Panc1 (cell line): Measurements from ENCODE around the gene ATP6V1G3. TPM values are rescaled to one million over a fixed set of nuclear protein-coding genes. Genes with fewer than 3 reads are reported as not detected.

Experiments
- ATAC-seq: fragments of 200-7000 bp; cut with Tn5 transposase; 2 replicates; pipeline ENCODE4 v1.9.1; 2020; ENCODE audit warnings: mild to moderate bottlenecking, moderate library complexity
- Bru-seq: library from RNA; stranded (reverse); fragments of 400-500 nt; gene quantifications from one replicate; lab custom pipeline; 2021; lab: Mats Ljungman, UMichigan
- BruChase-seq, 2 experiments: library from RNA; stranded (reverse); fragments of 400-500 nt; gene quantifications; one replicate each; lab custom pipeline; 2021; lab: Mats Ljungman, UMichigan
- BruUV-seq: library from RNA; stranded (reverse); fragments of 400-500 nt; replicated peaks from 2 replicates; lab custom pipeline; 2021; lab: Mats Ljungman, UMichigan
- CTCF ChIA-PET: fragments of 300-600 bp; sonication (Branson Sonifier 250); formaldehyde crosslinking; loops from one replicate; lab custom pipeline; 2022; ENCODE audit warnings: antibody characterized with exemption; lab: Charles Lee
- POLR2A ChIA-PET: fragments of 300-600 bp; sonication (Branson Sonifier 250); formaldehyde crosslinking; loops from one replicate; lab custom pipeline; 2022; ENCODE audit warnings: antibody characterized with exemption; lab: Charles Lee
- DNase-seq: peaks from one replicate; pipeline ENCODE4 v3.0.0-alpha.2; 2010; ENCODE audit warnings: low read depth, low spot score
- H3K27ac ChIP-seq: 2 replicates; pipeline ENCODE4 v1.5.1; 2011; ENCODE audit warnings: mild to moderate bottlenecking, low read length, inconsistent platforms
- H3K27me3 ChIP-seq: fragments of 200-500 bp; sonication (Bioruptor generic); 2 replicates; pipeline ENCODE4 v1.6.0; 2014; ENCODE audit warnings: low read length, inconsistent platforms; ENCODE audit not compliant: control insufficient read depth, insufficient read depth
- H3K36me3 ChIP-seq: fragments of 200-500 bp; sonication (Bioruptor generic); 2 replicates; pipeline ENCODE4 v1.5.1; 2014; ENCODE audit warnings: inconsistent platforms, mild to moderate bottlenecking, low read length, moderate library complexity; ENCODE audit not compliant: control insufficient read depth, insufficient read depth
- H3K4me1 ChIP-seq: 2 replicates; pipeline ENCODE4 v1.5.1; 2011; ENCODE audit warnings: inconsistent platforms, mild to moderate bottlenecking, low read length, moderate library complexity; ENCODE audit not compliant: control insufficient read depth, insufficient read depth
- H3K4me3 ChIP-seq, 2 experiments: 2 replicates each; pipeline ENCODE4 v1.5.1; 2011 to 2012; ENCODE audit warnings: low read depth in 2 of 2, low read length in 2 of 2, mild to moderate bottlenecking in 2 of 2, inconsistent platforms in 1 of 2, moderate library complexity in 1 of 2
- H3K9me3 ChIP-seq: fragments of 200-500 bp; sonication (Bioruptor generic); 2 replicates; pipeline ENCODE4 v1.5.1; 2014; ENCODE audit warnings: low read depth, mild to moderate bottlenecking, inconsistent platforms, low read length, moderate library complexity; ENCODE audit not compliant: control insufficient read depth, insufficient read depth
- CTCF ChIP-seq: fragments of 450-650 bp; IDR thresholded peaks from 2 replicates; pipeline ENCODE4 v1.5.1; 2017; ENCODE audit warnings: mild to moderate bottlenecking
- POLR2AphosphoS5 ChIP-seq: IDR thresholded peaks from 2 replicates; pipeline ENCODE4 v1.6.1; 2012; ENCODE audit warnings: mild to moderate bottlenecking, low read depth, low read length, moderate library complexity
- REST ChIP-seq, 2 experiments: IDR thresholded peaks; 2 replicates each; pipeline ENCODE4 v1.6.1; 2011 to 2012; ENCODE audit warnings: low read depth in 2 of 2, control low read depth in 1 of 2, low read length in 1 of 2, mild to moderate bottlenecking in 1 of 2, moderate library complexity in 1 of 2; ENCODE audit not compliant: insufficient read depth in 1 of 2
- SIN3A ChIP-seq: IDR thresholded peaks from 2 replicates; pipeline ENCODE4 v1.6.1; 2012; ENCODE audit warnings: low read depth, mild to moderate bottlenecking, low read length, moderate library complexity, borderline replicate concordance; ENCODE audit not compliant: insufficient read depth
- TCF7L2 ChIP-seq: IDR thresholded peaks from 2 replicates; pipeline ENCODE4 v1.6.1; 2011; ENCODE audit warnings: mild to moderate bottlenecking, low read depth, low read length, inconsistent platforms
- in situ Hi-C: cut with HindIII; loops from 2 replicates; pipeline ENCODE4 v1.10.0; 2016; ENCODE audit warnings: low sequenced_read_pairs, low pct_unique_long_range_greater_than_20kb
- intact Hi-C: fragments of 100-400 bp; cut with micrococcal nuclease; formaldehyde crosslinking; loops from one replicate; pipeline ENCODE4 v1.10.0; 2022; ENCODE audit not compliant: unreplicated experiment
- long read RNA-seq: library from polyadenylated mRNA; unstranded; transcript quantifications from one replicate; pipeline ENCODE4 v2.0.0, GENCODE V29; 2021; ENCODE audit not compliant: unreplicated experiment
- polyA plus RNA-seq: library from polyadenylated mRNA; unstranded; fragments of >200 nt; gene quantifications from one replicate; pipeline ENCODE4 v1.2.1, GENCODE V29; 2012; ENCODE audit warnings: missing spikeins; ENCODE audit not compliant: insufficient read length
- total RNA-seq: library from RNA; stranded (reverse); gene quantifications from one replicate; pipeline ENCODE4 v1.2.1, GENCODE V29; 2021; ENCODE audit not compliant: unreplicated experiment

Gene ATP6V1G3
- not detected for total RNA-seq
- not detected for polyA plus RNA-seq
- Bru-seq, nascent RNA, result not detected
- BruChase-seq, experiment 1, labeled RNA remaining after a 2-hour chase, result not detected
- not detected for BruChase-seq, experiment 2, labeled RNA remaining after a 6-hour chase
- long read RNA-seq, result 0 reads

GRCh38 chr1:198540580-198540979, at the start of gene ATP6V1G3:
Gene ATP6V1G3 (minus strand): TSS chr1:198540680. CDS start chr1:198540650, 30 bp downstream.
- Histone ChIP-seq H3K36me3 (no peaks in the 10 kb centered on the region; the same call in 1 of the 2 replicates), H3K9me3 (no peaks in the 10 kb centered on the region), H3K4me1 (no peaks in the 10 kb centered on the region), H3K27ac (no peak within 1 kb of the TSS), H3K4me3 (no peak within 1 kb of the TSS), H3K27me3 (no peaks in the 10 kb centered on the region)
- BruUV-seq, result no TSS peak
- no peak for TF ChIP-seq TCF7L2
- TF ChIP-seq CTCF, result no peak
- no peak for TF ChIP-seq SIN3A
- no peak for TF ChIP-seq POLR2AphosphoS5
- no peak for TF ChIP-seq REST (IDR thresholded peaks at IDR 0.05; ENCODE audit: insufficient read depth in 1 of 2, low read depth in 2 of 2, low read length in 1 of 2)
- DNase-seq, result no peak
- POLR2A ChIA-PET, result no interaction called here
- CTCF ChIA-PET, result no interaction called here
- in situ Hi-C loops, result no loop called here
- intact Hi-C loops, result no loop called here
- no peak for ATAC-seq

- H3K9me3 ChIP-seq, result peaks cover 26% of the 10 kb centered on the region; the same call in 1 of the 2 replicates
- no peak for ATAC-seq
- ChIA-PET CTCF (no interaction called here), POLR2A (no interaction called here)
- no TSS peak for BruUV-seq
- H3K27me3 ChIP-seq, result no peaks in the 10 kb centered on the region
- in situ Hi-C loops, result no loop called here
- no peak for TF ChIP-seq CTCF
- no peak for TF ChIP-seq POLR2AphosphoS5
- no peak for TF ChIP-seq TCF7L2
- TF ChIP-seq SIN3A, result no peak
- TF ChIP-seq REST (IDR thresholded peaks at IDR 0.05; ENCODE audit: insufficient read depth in 1 of 2, low read depth in 2 of 2, low read length in 1 of 2), result no peak
- no peak overlapping the region for H3K4me3 ChIP-seq
- no peaks in the 10 kb centered on the region for H3K4me1 ChIP-seq
- DNase-seq, result no peak
- H3K36me3 ChIP-seq, result no peaks in the 10 kb centered on the region
- intact Hi-C loops, result no loop called here
- no peak overlapping the region for H3K27ac ChIP-seq
These were observed 48.4 kb upstream of the ATP6V1G3 start for GRCh38 chr1:198588845-198589244.
